MM.1S (cell line): Measurements from ENCODE around the gene HECW1.

Experiments used
- DNase-seq: peaks from one replicate; pipeline ENCODE4 v3.0.0-alpha.2; 2015
- H2AFZ ChIP-seq: fragments of 300-600 bp; sonication (generic); 2 replicates; pipeline ENCODE4 v1.6.0; 2016; ENCODE audit warnings: antibody characterized with exemption, low read length
- H3F3A ChIP-seq: fragments of 300-600 bp; sonication (generic); 2 replicates; pipeline ENCODE4 v1.6.1; 2016; ENCODE audit warnings: mild to moderate bottlenecking, antibody characterized with exemption, low read length, moderate library complexity, mixed read lengths; ENCODE audit not compliant: insufficient read depth
- H3K27ac ChIP-seq: fragments of 300-600 bp; sonication (generic); 2 replicates; pipeline ENCODE4 v1.5.1; 2016; ENCODE audit warnings: mild to moderate bottlenecking, low read length
- H3K27me3 ChIP-seq: fragments of 300-600 bp; sonication (generic); replicated peaks from 2 replicates; pipeline ENCODE4 v1.6.0; 2016; ENCODE audit warnings: low read length; ENCODE audit not compliant: insufficient read depth
- H3K36me3 ChIP-seq: fragments of 300-600 bp; sonication (generic); replicated peaks from 2 replicates; pipeline ENCODE4 v1.6.1; 2016; ENCODE audit warnings: mild to moderate bottlenecking, low read length, mixed read lengths; ENCODE audit not compliant: insufficient read depth
- H3K4me1 ChIP-seq: fragments of 300-600 bp; sonication (generic); 2 replicates; pipeline ENCODE4 v1.6.1; 2016; ENCODE audit warnings: low read length, mixed read lengths
- H3K4me2 ChIP-seq: fragments of 300-600 bp; sonication (generic); 2 replicates; pipeline ENCODE4 v1.6.0; 2016; ENCODE audit warnings: low read depth, low read length
- H3K4me3 ChIP-seq: fragments of 300-600 bp; sonication (generic); 2 replicates; pipeline ENCODE4 v1.5.1; 2016; ENCODE audit warnings: low read length, mixed read lengths
- H3K79me2 ChIP-seq: fragments of 300-600 bp; sonication (generic); 2 replicates; pipeline ENCODE4 v1.6.1; 2016; ENCODE audit warnings: mixed run types, low read length, mixed read lengths
- H3K9ac ChIP-seq: fragments of 300-600 bp; sonication (generic); 2 replicates; pipeline ENCODE4 v1.6.1; 2016; ENCODE audit warnings: low read length, mixed read lengths
- H3K9me2 ChIP-seq: fragments of 300-600 bp; sonication (generic); replicated peaks from 2 replicates; pipeline ENCODE4 v1.6.1; 2016; ENCODE audit warnings: mild to moderate bottlenecking, low read length, mixed read lengths; ENCODE audit not compliant: insufficient read depth
- H3K9me3 ChIP-seq: fragments of 300-600 bp; sonication (generic); replicated peaks from 2 replicates; pipeline ENCODE4 v1.6.1; 2016; ENCODE audit warnings: mild to moderate bottlenecking, low read length, mixed read lengths; ENCODE audit not compliant: insufficient read depth
- H4K20me1 ChIP-seq: fragments of 300-600 bp; sonication (generic); 2 replicates; pipeline ENCODE4 v1.6.1; 2016; ENCODE audit warnings: mild to moderate bottlenecking, low read length, moderate library complexity, mixed read lengths; ENCODE audit not compliant: insufficient read depth
- EZH2 ChIP-seq: fragments of 300-600 bp; sonication (generic); optimal IDR thresholded peaks from 2 replicates; pipeline ENCODE3; 2017; ENCODE audit warnings: low read depth, mild to moderate bottlenecking, antibody characterized with exemption, low read length, mixed read lengths
- EZH2phosphoT487 ChIP-seq: fragments of 300-600 bp; sonication (generic); IDR thresholded peaks from 2 replicates; pipeline ENCODE4 v1.6.1; 2018; ENCODE audit warnings: antibody characterized with exemption, low read length
- TF ChIP-seq, protein P1 (sequence below): fragments of 300-600 bp; sonication (generic); IDR thresholded peaks from 2 replicates; pipeline ENCODE4 v1.5.1; 2016; ENCODE audit warnings: antibody characterized with exemption, low read length, mixed read lengths

HECW1 gene

GRCh38 chr7:43117095-43117494 is 4.6 kb downstream of the HECW1 start:
- no peak overlapping the region for H3K27ac ChIP-seq
- H3K4me3 ChIP-seq: no peak overlapping the region
- H3F3A ChIP-seq: peaks cover 3% of the 10 kb centered on the region; the same call in 1 of the 2 replicates
- H4K20me1 ChIP-seq: no peaks in the 10 kb centered on the region
- no peak overlapping the region for H3K9ac ChIP-seq
- H3K4me1 ChIP-seq: peaks cover 7% of the 10 kb centered on the region
- peaks cover 27% of the 10 kb centered on the region for H3K79me2 ChIP-seq
- DNase-seq: no peak
- no peaks in the 10 kb centered on the region for H3K9me2 ChIP-seq
- TF ChIP-seq EZH2 (no peak), EZH2phosphoT487 (no peak)
- TF ChIP-seq, protein P1, sequence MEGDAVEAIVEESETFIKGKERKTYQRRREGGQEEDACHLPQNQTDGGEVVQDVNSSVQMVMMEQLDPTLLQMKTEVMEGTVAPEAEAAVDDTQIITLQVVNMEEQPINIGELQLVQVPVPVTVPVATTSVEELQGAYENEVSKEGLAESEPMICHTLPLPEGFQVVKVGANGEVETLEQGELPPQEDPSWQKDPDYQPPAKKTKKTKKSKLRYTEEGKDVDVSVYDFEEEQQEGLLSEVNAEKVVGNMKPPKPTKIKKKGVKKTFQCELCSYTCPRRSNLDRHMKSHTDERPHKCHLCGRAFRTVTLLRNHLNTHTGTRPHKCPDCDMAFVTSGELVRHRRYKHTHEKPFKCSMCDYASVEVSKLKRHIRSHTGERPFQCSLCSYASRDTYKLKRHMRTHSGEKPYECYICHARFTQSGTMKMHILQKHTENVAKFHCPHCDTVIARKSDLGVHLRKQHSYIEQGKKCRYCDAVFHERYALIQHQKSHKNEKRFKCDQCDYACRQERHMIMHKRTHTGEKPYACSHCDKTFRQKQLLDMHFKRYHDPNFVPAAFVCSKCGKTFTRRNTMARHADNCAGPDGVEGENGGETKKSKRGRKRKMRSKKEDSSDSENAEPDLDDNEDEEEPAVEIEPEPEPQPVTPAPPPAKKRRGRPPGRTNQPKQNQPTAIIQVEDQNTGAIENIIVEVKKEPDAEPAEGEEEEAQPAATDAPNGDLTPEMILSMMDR: no peak
- no peak overlapping the region for H3K4me2 ChIP-seq
- H3K36me3 ChIP-seq: no peaks in the 10 kb centered on the region
- H2AFZ ChIP-seq: no peak overlapping the region
- no peaks in the 10 kb centered on the region for H3K27me3 ChIP-seq
- no peaks in the 10 kb centered on the region for H3K9me3 ChIP-seq

GRCh38 chr7:43117861-43118260 is 5.4 kb downstream of the HECW1 start:
- no peaks in the 10 kb centered on the region for H3K27me3 ChIP-seq
- no peak overlapping the region for H3K4me2 ChIP-seq
- no peak overlapping the region for H3K9ac ChIP-seq
- DNase-seq: no peak
- H3K4me3 ChIP-seq: no peak overlapping the region
- no peaks in the 10 kb centered on the region for H4K20me1 ChIP-seq
- no peak for TF ChIP-seq EZH2
- TF ChIP-seq EZH2phosphoT487: no peak
- TF ChIP-seq, protein P1: no peak
- peaks cover 19% of the 10 kb centered on the region for H3K79me2 ChIP-seq
- no peaks in the 10 kb centered on the region for H3K36me3 ChIP-seq
- no peaks in the 10 kb centered on the region for H3K9me2 ChIP-seq
- no peak overlapping the region for H2AFZ ChIP-seq
- H3K9me3 ChIP-seq: no peaks in the 10 kb centered on the region
- H3K27ac ChIP-seq: no peak overlapping the region
- H3F3A ChIP-seq: no peaks in the 10 kb centered on the region
- H3K4me1 ChIP-seq: peaks cover 10% of the 10 kb centered on the region

DNA sequence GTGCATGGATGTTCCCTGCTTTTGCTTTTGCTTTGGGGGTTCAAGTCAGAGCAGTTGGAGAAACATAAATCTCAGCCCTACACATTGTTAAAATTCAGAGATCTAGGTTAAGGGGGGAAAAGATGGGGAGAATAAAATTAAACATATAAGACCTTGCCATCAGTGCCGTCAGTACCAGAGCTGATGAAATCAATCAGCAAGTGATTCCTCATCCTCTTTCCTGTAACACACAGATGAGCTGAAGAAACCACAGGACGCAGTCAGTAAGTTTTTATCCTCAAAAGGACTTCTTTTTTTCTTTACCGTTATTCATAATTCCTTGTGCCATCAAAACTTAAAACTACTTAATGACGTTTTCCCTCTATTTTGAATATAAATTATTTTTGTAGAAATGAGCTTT is 5.9 kb downstream of the HECW1 start:
- Histone ChIP-seq H3K9me2 (no peaks in the 10 kb centered on the region), H3K27me3 (no peaks in the 10 kb centered on the region), H2AFZ (no peak overlapping the region), H3K9ac (no peak overlapping the region), H3K27ac (no peak overlapping the region), H3F3A (0 out of 2 replicates have a peak, but pooled peaks cover 2% of the 10 kb centered on the region), H3K79me2 (peaks cover 17% of the 10 kb centered on the region), H3K4me3 (no peak overlapping the region), H3K9me3 (no peaks in the 10 kb centered on the region), H4K20me1 (no peaks in the 10 kb centered on the region), H3K4me1 (peaks cover 15% of the 10 kb centered on the region), H3K36me3 (no peaks in the 10 kb centered on the region), H3K4me2 (no peak overlapping the region)
- TF ChIP-seq EZH2phosphoT487 (no peak), EZH2 (no peak)
- TF ChIP-seq, protein P1: no peak
- DNase-seq: no peak
